Neural progenitor cell (in vitro differentiated cells): ENCODE results near the gene ARHGAP26. TPM values are rescaled to one million over a fixed set of nuclear protein-coding genes. Genes with fewer than 3 reads are reported as not detected.
A peak's percentile ranks its signal among the peaks of the same experiment; 100 is the strongest.

Experiments used
- DNase-seq: peaks from one replicate; pipeline ENCODE4 v3.0.0-alpha.2; 2016; ENCODE audit warnings: low spot score
- H2AFZ ChIP-seq: fragments of 200-600 bp; sonication (generic); replicated peaks from 2 replicates; pipeline ENCODE4 v1.6.1; 2016; ENCODE audit warnings: antibody characterized with exemption
- H3F3A ChIP-seq: fragments of 200-600 bp; sonication (generic); 2 replicates; pipeline ENCODE4 v1.6.1; 2016; ENCODE audit warnings: antibody characterized with exemption, low read depth
- H3K27ac ChIP-seq: fragments of 200-600 bp; sonication (generic); 2 replicates; pipeline ENCODE4 v1.5.1; 2016; ENCODE audit warnings: mild to moderate bottlenecking
- H3K27me3 ChIP-seq: fragments of 200-600 bp; sonication (generic); 2 replicates; pipeline ENCODE4 v1.6.1; 2016; ENCODE audit warnings: mild to moderate bottlenecking, moderate library complexity
- H3K36me3 ChIP-seq: fragments of 200-600 bp; sonication (generic); 2 replicates; pipeline ENCODE4 v1.5.1; 2016
- H3K4me1 ChIP-seq: fragments of 200-600 bp; sonication (generic); 2 replicates; pipeline ENCODE4 v1.6.1; 2016; ENCODE audit warnings: mixed run types
- H3K4me2 ChIP-seq: fragments of 200-600 bp; sonication (generic); 2 replicates; pipeline ENCODE4 v1.6.1; 2016
- H3K4me3 ChIP-seq: fragments of 200-600 bp; sonication (generic); 2 replicates; pipeline ENCODE4 v1.5.1; 2016
- H3K79me2 ChIP-seq: fragments of 200-600 bp; sonication (generic); 2 replicates; pipeline ENCODE4 v1.6.1; 2016; ENCODE audit warnings: low read depth
- H3K9ac ChIP-seq: fragments of 200-600 bp; sonication (generic); 2 replicates; pipeline ENCODE4 v1.6.1; 2016
- H3K9me3 ChIP-seq: fragments of 200-600 bp; sonication (generic); 2 replicates; pipeline ENCODE4 v1.5.1; 2016; ENCODE audit warnings: low read depth
- H4K20me1 ChIP-seq: fragments of 200-600 bp; sonication (generic); 2 replicates; pipeline ENCODE4 v1.6.1; 2016; ENCODE audit warnings: low read depth
- H3K27ac Mint-ChIP-seq: 3 replicates; pipeline ENCODE4 v1.8.0; 2021; ENCODE audit warnings: mixed read lengths
- H3K27me3 Mint-ChIP-seq: 2 replicates; pipeline ENCODE4 v1.8.0; 2022; ENCODE audit warnings: low read depth, mild to moderate bottlenecking, inconsistent platforms, moderate library complexity, mixed read lengths; ENCODE audit not compliant: insufficient read depth
- H3K36me3 Mint-ChIP-seq: 3 replicates; pipeline ENCODE4 v1.8.0; 2021; ENCODE audit warnings: mixed read lengths
- H3K4me1 Mint-ChIP-seq: 3 replicates; pipeline ENCODE4 v1.8.0; 2021; ENCODE audit warnings: mixed read lengths
- H3K4me3 Mint-ChIP-seq: 3 replicates; pipeline ENCODE4 v1.8.0; 2021; ENCODE audit warnings: mild to moderate bottlenecking, moderate library complexity, mixed read lengths
- H3K9me3 Mint-ChIP-seq: 3 replicates; pipeline ENCODE4 v1.8.0; 2020; ENCODE audit warnings: mixed read lengths
- EZH2 ChIP-seq: fragments of 200-600 bp; sonication (generic); IDR thresholded peaks from 2 replicates; pipeline ENCODE4 v1.6.1; 2017; ENCODE audit warnings: antibody characterized with exemption, mild to moderate bottlenecking, moderate library complexity
- EZH2phosphoT487 ChIP-seq: fragments of 200-600 bp; sonication (generic); IDR thresholded peaks from 2 replicates; pipeline ENCODE4 v1.6.1; 2017; ENCODE audit warnings: antibody characterized with exemption
- total RNA-seq: library from RNA; depleted of rRNA; stranded (reverse); fragments of >200 nt; gene quantifications from 2 replicates; pipeline ENCODE4 v1.2.3, GENCODE V29; 2015; ENCODE audit warnings: low replicate concordance
- TF ChIP-seq, protein P1 (sequence below): fragments of 200-600 bp; sonication (generic); IDR thresholded peaks from 2 replicates; pipeline ENCODE4 v1.5.1; 2017; ENCODE audit warnings: antibody characterized with exemption, mild to moderate bottlenecking

The ARHGAP26 gene
- total RNA-seq, 1 donor from 2014 or later, result 7.0 TPM

DNA sequence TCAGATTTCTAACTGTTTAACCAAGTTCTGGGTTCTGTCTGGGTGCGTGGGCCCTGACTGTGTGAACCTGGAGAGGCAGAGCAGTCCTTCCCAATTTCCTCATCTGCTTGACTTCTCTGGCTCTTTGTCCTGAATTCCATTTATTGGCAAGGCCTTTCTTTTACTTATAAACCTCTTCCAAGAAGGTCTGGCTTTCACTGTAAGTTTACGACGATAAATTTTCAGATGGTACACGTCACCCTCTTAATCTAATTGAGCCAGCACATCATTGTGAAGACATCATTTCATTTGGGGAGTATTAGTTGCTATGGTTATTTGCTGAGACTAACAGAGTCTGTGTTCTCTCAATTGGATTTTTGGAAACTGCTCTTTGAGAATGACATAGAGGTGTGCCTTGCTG lies 92.4 kb downstream of the ARHGAP26 start:
- TF ChIP-seq, protein P1, sequence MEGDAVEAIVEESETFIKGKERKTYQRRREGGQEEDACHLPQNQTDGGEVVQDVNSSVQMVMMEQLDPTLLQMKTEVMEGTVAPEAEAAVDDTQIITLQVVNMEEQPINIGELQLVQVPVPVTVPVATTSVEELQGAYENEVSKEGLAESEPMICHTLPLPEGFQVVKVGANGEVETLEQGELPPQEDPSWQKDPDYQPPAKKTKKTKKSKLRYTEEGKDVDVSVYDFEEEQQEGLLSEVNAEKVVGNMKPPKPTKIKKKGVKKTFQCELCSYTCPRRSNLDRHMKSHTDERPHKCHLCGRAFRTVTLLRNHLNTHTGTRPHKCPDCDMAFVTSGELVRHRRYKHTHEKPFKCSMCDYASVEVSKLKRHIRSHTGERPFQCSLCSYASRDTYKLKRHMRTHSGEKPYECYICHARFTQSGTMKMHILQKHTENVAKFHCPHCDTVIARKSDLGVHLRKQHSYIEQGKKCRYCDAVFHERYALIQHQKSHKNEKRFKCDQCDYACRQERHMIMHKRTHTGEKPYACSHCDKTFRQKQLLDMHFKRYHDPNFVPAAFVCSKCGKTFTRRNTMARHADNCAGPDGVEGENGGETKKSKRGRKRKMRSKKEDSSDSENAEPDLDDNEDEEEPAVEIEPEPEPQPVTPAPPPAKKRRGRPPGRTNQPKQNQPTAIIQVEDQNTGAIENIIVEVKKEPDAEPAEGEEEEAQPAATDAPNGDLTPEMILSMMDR, result no peak
- TF ChIP-seq EZH2phosphoT487 (no peak), EZH2 (no peak)
- no peaks in the 10 kb centered on the region for H3K9me3 ChIP-seq
- H3K79me2 ChIP-seq, result no peaks in the 10 kb centered on the region
- peaks cover 7% of the 10 kb centered on the region for H3K4me1 ChIP-seq
- DNase-seq, result no peak
- Mint-ChIP-seq H3K36me3 (no peaks in the 10 kb centered on the region), H3K27ac (no peak overlapping the region), H3K4me1 (peaks cover 28% of the 10 kb centered on the region), H3K9me3 (no peaks in the 10 kb centered on the region), H3K27me3 (peaks cover 2% of the 10 kb centered on the region), H3K4me3 (no peak overlapping the region)
- no peak overlapping the region for H3K27ac ChIP-seq
- no peak overlapping the region for H3K4me3 ChIP-seq
- H2AFZ ChIP-seq, result no peak overlapping the region
- H3F3A ChIP-seq, result no peaks in the 10 kb centered on the region
- H4K20me1 ChIP-seq, result no peaks in the 10 kb centered on the region
- no peak overlapping the region for H3K4me2 ChIP-seq
- no peaks in the 10 kb centered on the region for H3K36me3 ChIP-seq
- no peaks in the 10 kb centered on the region for H3K27me3 ChIP-seq
- no peak overlapping the region for H3K9ac ChIP-seq

DNA sequence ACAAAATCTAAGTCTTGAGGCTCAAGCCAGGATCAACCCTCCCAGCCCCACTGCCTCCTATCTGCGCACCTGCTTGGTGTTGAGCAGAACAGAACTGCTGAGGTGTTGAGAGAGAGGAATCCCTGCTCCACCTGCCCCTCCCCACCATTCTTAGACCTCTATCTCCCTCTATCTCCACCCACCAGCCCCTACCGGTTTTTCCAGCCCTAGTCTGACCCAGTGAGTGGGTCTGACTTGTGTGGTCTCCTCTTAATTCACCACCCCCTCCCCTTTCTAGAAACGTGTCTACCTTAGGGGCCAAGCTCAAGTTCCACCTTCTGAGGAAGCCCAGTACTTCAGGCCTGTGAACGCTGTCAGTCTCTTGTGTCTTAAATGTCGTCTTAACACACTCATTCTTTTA lies 93.7 kb downstream of the ARHGAP26 start:
- Mint-ChIP-seq H3K4me1 (peaks cover 30% of the 10 kb centered on the region), H3K36me3 (no peaks in the 10 kb centered on the region), H3K9me3 (no peaks in the 10 kb centered on the region), H3K27ac (no peak overlapping the region), H3K27me3 (peaks cover 2% of the 10 kb centered on the region), H3K4me3 (no peak overlapping the region)
- no peaks in the 10 kb centered on the region for H3K79me2 ChIP-seq
- H3K4me3 ChIP-seq, result no peak overlapping the region
- peak overlapping the region; percentile 6 for H3K4me2 ChIP-seq
- H3K9ac ChIP-seq, result no peak overlapping the region
- no peak for DNase-seq
- TF ChIP-seq, protein P1, result no peak
- TF ChIP-seq EZH2phosphoT487, result no peak
- no peak for TF ChIP-seq EZH2
- H3K9me3 ChIP-seq, result no peaks in the 10 kb centered on the region
- no peaks in the 10 kb centered on the region for H3K36me3 ChIP-seq
- H2AFZ ChIP-seq, result no peak overlapping the region
- H3K27me3 ChIP-seq, result no peaks in the 10 kb centered on the region
- no peak overlapping the region for H3K27ac ChIP-seq
- no peaks in the 10 kb centered on the region for H4K20me1 ChIP-seq
- peaks cover 7% of the 10 kb centered on the region for H3K4me1 ChIP-seq
- H3F3A ChIP-seq, result no peaks in the 10 kb centered on the region

DNA sequence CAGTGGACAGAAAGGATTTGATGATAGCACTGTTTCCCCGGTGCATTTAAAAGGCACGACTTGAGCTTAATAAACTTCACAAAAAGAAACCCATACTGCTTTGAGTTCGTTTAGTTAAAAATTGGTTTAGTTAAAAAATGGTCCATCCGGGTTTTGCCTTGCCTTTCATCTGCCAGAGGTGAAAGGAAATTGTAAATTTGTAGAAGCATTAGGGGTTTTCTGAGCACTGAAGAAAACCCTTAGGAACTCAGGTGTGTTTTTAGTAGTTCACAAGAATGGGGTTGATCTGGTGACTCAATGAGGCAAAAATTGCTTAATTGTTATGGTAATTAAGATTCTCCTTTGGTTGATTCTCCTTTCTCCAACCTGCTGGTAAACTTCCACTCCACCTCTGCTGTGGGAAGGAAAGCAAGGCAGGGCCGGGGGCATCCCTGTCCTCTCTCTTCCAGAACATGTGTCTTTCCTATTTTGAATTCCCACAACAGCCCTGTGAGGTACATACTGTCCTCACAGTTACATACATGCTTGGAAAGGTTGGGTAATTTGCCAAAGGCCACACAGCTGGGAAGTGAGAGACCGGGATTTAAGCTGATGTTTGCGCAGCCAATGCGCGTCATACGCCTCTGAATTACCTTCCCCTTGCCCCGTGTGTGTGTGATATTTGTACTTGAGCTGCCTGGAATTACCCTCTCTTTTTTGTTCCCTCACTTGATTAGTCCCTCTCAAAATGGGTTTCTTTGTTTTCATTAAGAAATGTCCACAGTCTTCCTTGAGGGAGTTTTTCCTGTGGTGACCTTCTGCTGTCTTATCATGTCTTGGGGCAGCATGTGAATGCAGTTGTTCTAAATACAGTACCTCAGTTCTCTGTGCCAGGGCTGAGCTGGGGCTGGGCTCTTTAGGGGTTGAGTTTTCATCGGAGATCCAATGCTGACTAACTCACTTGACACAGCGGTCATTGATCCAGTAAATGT lies 94.4 kb downstream of the ARHGAP26 start:
- TF ChIP-seq EZH2 (no peak), EZH2phosphoT487 (no peak)
- TF ChIP-seq, protein P1, result no peak
- Histone ChIP-seq H3K36me3 (no peaks in the 10 kb centered on the region), H3F3A (no peaks in the 10 kb centered on the region), H3K9me3 (no peaks in the 10 kb centered on the region), H3K9ac (no peak overlapping the region), H3K4me3 (no peak overlapping the region), H4K20me1 (no peaks in the 10 kb centered on the region), H3K4me2 (peak overlapping the region; percentile 6), H3K79me2 (no peaks in the 10 kb centered on the region), H3K4me1 (peaks cover 7% of the 10 kb centered on the region), H2AFZ (no peak overlapping the region), H3K27me3 (no peaks in the 10 kb centered on the region), H3K27ac (no peak overlapping the region)
- DNase-seq, result no peak
- no peak overlapping the region for H3K27ac Mint-ChIP-seq
- H3K4me3 Mint-ChIP-seq, result no peak overlapping the region
- no peaks in the 10 kb centered on the region for H3K36me3 Mint-ChIP-seq
- peaks cover 30% of the 10 kb centered on the region for H3K4me1 Mint-ChIP-seq
- no peaks in the 10 kb centered on the region for H3K9me3 Mint-ChIP-seq
- H3K27me3 Mint-ChIP-seq, result peaks cover 2% of the 10 kb centered on the region
